ENCODE data around the gene PSMB5. TPM values are rescaled to one million over a fixed set of nuclear protein-coding genes. Genes with fewer than 3 reads are reported as not detected.

Gene PSMB5
- total and polyA plus RNA-seq, 2 of the 13 experiments (the other 11 are each of a cell fraction or from before 2014, with no cell fraction given) = 705 to 871 TPM

GRCh38 chr14:22977684-22978486, 56.8 kb downstream of the PSMB5 start (continued):
- no peak for TF ChIP-seq KDM5B (CRISPR knock-in tag; IDR thresholded peaks at IDR 0.05; ENCODE audit: borderline replicate concordance)
- peak; percentile 93 for TF ChIP-seq ARNTL (CRISPR knock-in tag; IDR thresholded peaks at IDR 0.05)
- no peak for TF ChIP-seq SCMH1 (CRISPR knock-in tag; IDR thresholded peaks at IDR 0.05; ENCODE audit: borderline replicate concordance)
- peak; percentile 59; the same call in 1 of the 2 replicates for TF ChIP-seq ZBTB26 (CRISPR knock-in tag; IDR thresholded peaks at IDR 0.05; ENCODE audit: borderline replicate concordance)
- TF ChIP-seq ZNF292 (CRISPR knock-in tag; IDR thresholded peaks at IDR 0.05; ENCODE audit: borderline replicate concordance, low read depth) = peak; percentile 65; the same call in 1 of the 2 replicates
- no peak for TF ChIP-seq ZNF577 (CRISPR knock-in tag; IDR thresholded peaks at IDR 0.05; ENCODE audit: borderline replicate concordance, low read depth)
- TF ChIP-seq THAP7 (CRISPR knock-in tag; IDR thresholded peaks at IDR 0.05) = no peak
- no peak for TF ChIP-seq ZNF143 (CRISPR knock-in tag; IDR thresholded peaks at IDR 0.05)
- TF ChIP-seq TSC22D2 (CRISPR knock-in tag; IDR thresholded peaks at IDR 0.05; ENCODE audit: borderline replicate concordance) = no peak; the same call in 1 of the 2 replicates
- TF ChIP-seq MTA1 (CRISPR knock-in tag; IDR thresholded peaks at IDR 0.05; ENCODE audit: borderline replicate concordance) = peak; percentile 100
- TF ChIP-seq ZUFSP (CRISPR knock-in tag; IDR thresholded peaks at IDR 0.05; ENCODE audit: borderline replicate concordance) = no peak
- TF ChIP-seq ZNF7 (CRISPR knock-in tag; IDR thresholded peaks at IDR 0.05) = no peak
- peak; percentile 74; the same call in 1 of the 2 replicates for TF ChIP-seq RCOR2 (CRISPR knock-in tag; IDR thresholded peaks at IDR 0.05)
- TF ChIP-seq THAP9 (CRISPR knock-in tag; IDR thresholded peaks at IDR 0.05; ENCODE audit: borderline replicate concordance) = no peak; the same call in 1 of the 2 replicates
- TF ChIP-seq LRRFIP1 (CRISPR knock-in tag; conservative IDR thresholded peaks at IDR 0.05) = no peak
- no peak for TF ChIP-seq ATRX (CRISPR knock-in tag; IDR thresholded peaks at IDR 0.05; ENCODE audit: borderline replicate concordance)
- peak; percentile 91 for TF ChIP-seq BCL6 (CRISPR knock-in tag; IDR thresholded peaks at IDR 0.05)
- no peak for TF ChIP-seq CREM (IDR thresholded peaks at IDR 0.05)
- TF ChIP-seq CREM (CRISPR knock-in tag; IDR thresholded peaks at IDR 0.05) = no peak
